IMR-90 (cell line): ENCODE measurements around the gene RRP1B.

Source experiments
- BHLHE40 ChIP-seq: fragments of 150-350 bp; IDR thresholded peaks from 2 replicates; pipeline ENCODE4 v1.6.1; 2016; ENCODE audit warnings: mild to moderate bottlenecking, low read depth, low read length
- CEBPB ChIP-seq: IDR thresholded peaks from 2 replicates; pipeline ENCODE4 v1.6.1; 2012; ENCODE audit warnings: low read depth, low read length, improper control_type of control experiment
- CHD1 ChIP-seq: IDR thresholded peaks from 2 replicates; pipeline ENCODE4 v1.6.1; 2012; ENCODE audit warnings: low read depth, low read length, improper control_type of control experiment
- FOS ChIP-seq: fragments of 150-350 bp; IDR thresholded peaks from 2 replicates; pipeline ENCODE4 v1.6.1; 2016; ENCODE audit warnings: low read depth, low read length
- MAFK ChIP-seq: IDR thresholded peaks from 2 replicates; pipeline ENCODE4 v1.6.1; 2012; ENCODE audit warnings: low read depth, low read length, improper control_type of control experiment
- MAZ ChIP-seq: IDR thresholded peaks from 2 replicates; pipeline ENCODE4 v1.6.1; 2012; ENCODE audit warnings: low read depth, mild to moderate bottlenecking, low read length, improper control_type of control experiment, moderate library complexity, borderline replicate concordance
- POLR2A ChIP-seq: IDR thresholded peaks from 2 replicates; pipeline ENCODE4 v1.6.1; 2012; ENCODE audit warnings: mild to moderate bottlenecking, low read depth, low read length
- RAD21 ChIP-seq: IDR thresholded peaks from 2 replicates; pipeline ENCODE4 v1.6.1; 2012; ENCODE audit warnings: low read length, improper control_type of control experiment
- RCOR1 ChIP-seq: IDR thresholded peaks from 2 replicates; pipeline ENCODE4 v1.6.1; 2012; ENCODE audit warnings: mild to moderate bottlenecking, low read length, improper control_type of control experiment; ENCODE audit not compliant: insufficient replicate concordance
- RFX5 ChIP-seq: IDR thresholded peaks from 2 replicates; pipeline ENCODE4 v1.8.0; 2012; ENCODE audit warnings: low read depth, mild to moderate bottlenecking, low read length, moderate library complexity
- SMC3 ChIP-seq: fragments of 150-350 bp; IDR thresholded peaks from 2 replicates; pipeline ENCODE4 v1.6.1; 2016; ENCODE audit warnings: low read depth, mild to moderate bottlenecking, antibody characterized with exemption, low read length, moderate library complexity
- USF2 ChIP-seq: fragments of 150-350 bp; IDR thresholded peaks from 2 replicates; pipeline ENCODE4 v1.6.1; 2017; ENCODE audit warnings: mild to moderate bottlenecking, antibody characterized with exemption, low read length, low read depth
- TF ChIP-seq, protein P1 (sequence below): conservative IDR thresholded peaks from 2 replicates; pipeline ENCODE4 v1.5.1; 2012; ENCODE audit warnings: mild to moderate bottlenecking, low read depth, low read length, improper control_type of control experiment
- TF ChIP-seq, protein P2 (sequence below): fragments of 150-350 bp; IDR thresholded peaks from 2 replicates; pipeline ENCODE4 v1.6.1; 2016; ENCODE audit warnings: low read depth, mild to moderate bottlenecking, low read length, moderate library complexity, borderline replicate concordance

- TF ChIP-seq, protein P1, sequence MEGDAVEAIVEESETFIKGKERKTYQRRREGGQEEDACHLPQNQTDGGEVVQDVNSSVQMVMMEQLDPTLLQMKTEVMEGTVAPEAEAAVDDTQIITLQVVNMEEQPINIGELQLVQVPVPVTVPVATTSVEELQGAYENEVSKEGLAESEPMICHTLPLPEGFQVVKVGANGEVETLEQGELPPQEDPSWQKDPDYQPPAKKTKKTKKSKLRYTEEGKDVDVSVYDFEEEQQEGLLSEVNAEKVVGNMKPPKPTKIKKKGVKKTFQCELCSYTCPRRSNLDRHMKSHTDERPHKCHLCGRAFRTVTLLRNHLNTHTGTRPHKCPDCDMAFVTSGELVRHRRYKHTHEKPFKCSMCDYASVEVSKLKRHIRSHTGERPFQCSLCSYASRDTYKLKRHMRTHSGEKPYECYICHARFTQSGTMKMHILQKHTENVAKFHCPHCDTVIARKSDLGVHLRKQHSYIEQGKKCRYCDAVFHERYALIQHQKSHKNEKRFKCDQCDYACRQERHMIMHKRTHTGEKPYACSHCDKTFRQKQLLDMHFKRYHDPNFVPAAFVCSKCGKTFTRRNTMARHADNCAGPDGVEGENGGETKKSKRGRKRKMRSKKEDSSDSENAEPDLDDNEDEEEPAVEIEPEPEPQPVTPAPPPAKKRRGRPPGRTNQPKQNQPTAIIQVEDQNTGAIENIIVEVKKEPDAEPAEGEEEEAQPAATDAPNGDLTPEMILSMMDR = no peak
- TF ChIP-seq POLR2A (no peak), BHLHE40 (no peak), CHD1 (no peak), USF2 (no peak), RCOR1 (no peak), MAZ (no peak), RAD21 (no peak), SMC3 (no peak), CEBPB (no peak), RFX5 (no peak), MAFK (no peak), FOS (no peak)
- TF ChIP-seq, protein P2, sequence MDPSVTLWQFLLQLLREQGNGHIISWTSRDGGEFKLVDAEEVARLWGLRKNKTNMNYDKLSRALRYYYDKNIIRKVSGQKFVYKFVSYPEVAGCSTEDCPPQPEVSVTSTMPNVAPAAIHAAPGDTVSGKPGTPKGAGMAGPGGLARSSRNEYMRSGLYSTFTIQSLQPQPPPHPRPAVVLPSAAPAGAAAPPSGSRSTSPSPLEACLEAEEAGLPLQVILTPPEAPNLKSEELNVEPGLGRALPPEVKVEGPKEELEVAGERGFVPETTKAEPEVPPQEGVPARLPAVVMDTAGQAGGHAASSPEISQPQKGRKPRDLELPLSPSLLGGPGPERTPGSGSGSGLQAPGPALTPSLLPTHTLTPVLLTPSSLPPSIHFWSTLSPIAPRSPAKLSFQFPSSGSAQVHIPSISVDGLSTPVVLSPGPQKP = no peak
These were observed 6.5 kb downstream of the RRP1B start for GRCh38 chr21:43665879-43666278.
